WTC11 (cell line): ENCODE data around the gene NETO1.

ENCODE experiments used
- ATF1 ChIP-seq: sonication (generic); formaldehyde crosslinking; IDR thresholded peaks from 2 replicates; pipeline ENCODE4 v1.8.1; 2023; ENCODE audit warnings: mild to moderate bottlenecking, moderate library complexity, missing genetic modification reagents
- ELF4 ChIP-seq: sonication (generic); formaldehyde crosslinking; IDR thresholded peaks from 2 replicates; pipeline ENCODE4 v1.8.1; 2022; ENCODE audit warnings: low read depth, mild to moderate bottlenecking, moderate library complexity, missing genetic modification reagents
- ESRRA ChIP-seq: sonication (generic); formaldehyde crosslinking; IDR thresholded peaks from 2 replicates; pipeline ENCODE4 v1.8.1; 2022; ENCODE audit warnings: mild to moderate bottlenecking, missing genetic modification reagents, borderline replicate concordance
- JAZF1 ChIP-seq: fragments of 250-450 bp; sonication (Bioruptor Pico); IDR thresholded peaks from 2 replicates; pipeline ENCODE4 v1.9.0; 2021; ENCODE audit warnings: moderate library complexity, mild to moderate bottlenecking, inconsistent platforms
- TF ChIP-seq, protein P1 (sequence below): fragments of 250-450 bp; sonication (Bioruptor Pico); IDR thresholded peaks from 2 replicates; pipeline ENCODE4 v2.1.2; 2022; ENCODE audit warnings: mild to moderate bottlenecking, moderate library complexity
- TF ChIP-seq, protein P2 (sequence below): fragments of 200-600 bp; IDR thresholded peaks from 2 replicates; pipeline ENCODE4 v1.8.0; 2022; ENCODE audit warnings: antibody characterized with exemption
- TF ChIP-seq, protein P3 (sequence below): sonication (generic); formaldehyde crosslinking; IDR thresholded peaks from 2 replicates; pipeline ENCODE4 v1.8.1; 2023; ENCODE audit warnings: mild to moderate bottlenecking, missing genetic modification reagents
- TF ChIP-seq, protein P4 (sequence below): sonication (generic); formaldehyde crosslinking; IDR thresholded peaks from 2 replicates; pipeline ENCODE4 v1.8.1; 2022; ENCODE audit warnings: missing genetic modification reagents, borderline replicate concordance

DNA sequence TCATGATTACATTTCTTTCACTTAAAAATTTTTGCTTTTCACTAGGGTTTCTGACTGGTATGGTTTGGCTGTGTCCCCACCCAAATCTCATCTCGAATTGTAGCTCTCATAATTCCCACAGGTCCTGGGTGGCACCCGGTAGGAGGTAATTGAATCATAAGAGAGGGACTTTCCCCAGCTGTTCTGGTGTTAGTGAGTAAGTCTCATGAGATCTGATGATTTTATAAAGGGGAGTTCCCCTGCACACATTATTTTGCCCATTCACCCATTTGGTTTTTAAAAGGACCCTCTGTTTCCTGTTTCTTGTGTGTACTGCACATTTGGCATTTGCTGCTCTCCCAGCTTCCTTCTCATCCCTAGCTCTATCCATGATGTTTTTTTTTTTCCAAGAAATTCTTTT lies 27.8 kb upstream of the NETO1 start:
- TF ChIP-seq, protein P1, sequence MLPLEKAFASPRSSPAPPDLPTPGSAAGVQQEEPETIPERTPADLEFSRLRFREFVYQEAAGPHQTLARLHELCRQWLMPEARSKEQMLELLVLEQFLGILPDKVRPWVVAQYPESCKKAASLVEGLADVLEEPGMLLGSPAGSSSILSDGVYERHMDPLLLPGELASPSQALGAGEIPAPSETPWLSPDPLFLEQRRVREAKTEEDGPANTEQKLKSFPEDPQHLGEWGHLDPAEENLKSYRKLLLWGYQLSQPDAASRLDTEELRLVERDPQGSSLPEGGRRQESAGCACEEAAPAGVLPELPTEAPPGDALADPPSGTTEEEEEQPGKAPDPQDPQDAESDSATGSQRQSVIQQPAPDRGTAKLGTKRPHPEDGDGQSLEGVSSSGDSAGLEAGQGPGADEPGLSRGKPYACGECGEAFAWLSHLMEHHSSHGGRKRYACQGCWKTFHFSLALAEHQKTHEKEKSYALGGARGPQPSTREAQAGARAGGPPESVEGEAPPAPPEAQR: no peak
- TF ChIP-seq ELF4 (CRISPR knock-in tag) (no peak), ESRRA (no peak), ATF1 (CRISPR knock-in tag) (no peak), JAZF1 (CRISPR knock-in tag) (no peak)
- TF ChIP-seq, protein P2, sequence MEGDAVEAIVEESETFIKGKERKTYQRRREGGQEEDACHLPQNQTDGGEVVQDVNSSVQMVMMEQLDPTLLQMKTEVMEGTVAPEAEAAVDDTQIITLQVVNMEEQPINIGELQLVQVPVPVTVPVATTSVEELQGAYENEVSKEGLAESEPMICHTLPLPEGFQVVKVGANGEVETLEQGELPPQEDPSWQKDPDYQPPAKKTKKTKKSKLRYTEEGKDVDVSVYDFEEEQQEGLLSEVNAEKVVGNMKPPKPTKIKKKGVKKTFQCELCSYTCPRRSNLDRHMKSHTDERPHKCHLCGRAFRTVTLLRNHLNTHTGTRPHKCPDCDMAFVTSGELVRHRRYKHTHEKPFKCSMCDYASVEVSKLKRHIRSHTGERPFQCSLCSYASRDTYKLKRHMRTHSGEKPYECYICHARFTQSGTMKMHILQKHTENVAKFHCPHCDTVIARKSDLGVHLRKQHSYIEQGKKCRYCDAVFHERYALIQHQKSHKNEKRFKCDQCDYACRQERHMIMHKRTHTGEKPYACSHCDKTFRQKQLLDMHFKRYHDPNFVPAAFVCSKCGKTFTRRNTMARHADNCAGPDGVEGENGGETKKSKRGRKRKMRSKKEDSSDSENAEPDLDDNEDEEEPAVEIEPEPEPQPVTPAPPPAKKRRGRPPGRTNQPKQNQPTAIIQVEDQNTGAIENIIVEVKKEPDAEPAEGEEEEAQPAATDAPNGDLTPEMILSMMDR: no peak
- TF ChIP-seq, protein P3, sequence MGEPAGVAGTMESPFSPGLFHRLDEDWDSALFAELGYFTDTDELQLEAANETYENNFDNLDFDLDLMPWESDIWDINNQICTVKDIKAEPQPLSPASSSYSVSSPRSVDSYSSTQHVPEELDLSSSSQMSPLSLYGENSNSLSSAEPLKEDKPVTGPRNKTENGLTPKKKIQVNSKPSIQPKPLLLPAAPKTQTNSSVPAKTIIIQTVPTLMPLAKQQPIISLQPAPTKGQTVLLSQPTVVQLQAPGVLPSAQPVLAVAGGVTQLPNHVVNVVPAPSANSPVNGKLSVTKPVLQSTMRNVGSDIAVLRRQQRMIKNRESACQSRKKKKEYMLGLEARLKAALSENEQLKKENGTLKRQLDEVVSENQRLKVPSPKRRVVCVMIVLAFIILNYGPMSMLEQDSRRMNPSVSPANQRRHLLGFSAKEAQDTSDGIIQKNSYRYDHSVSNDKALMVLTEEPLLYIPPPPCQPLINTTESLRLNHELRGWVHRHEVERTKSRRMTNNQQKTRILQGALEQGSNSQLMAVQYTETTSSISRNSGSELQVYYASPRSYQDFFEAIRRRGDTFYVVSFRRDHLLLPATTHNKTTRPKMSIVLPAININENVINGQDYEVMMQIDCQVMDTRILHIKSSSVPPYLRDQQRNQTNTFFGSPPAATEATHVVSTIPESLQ (CRISPR knock-in tag): no peak
- TF ChIP-seq, protein P4, sequence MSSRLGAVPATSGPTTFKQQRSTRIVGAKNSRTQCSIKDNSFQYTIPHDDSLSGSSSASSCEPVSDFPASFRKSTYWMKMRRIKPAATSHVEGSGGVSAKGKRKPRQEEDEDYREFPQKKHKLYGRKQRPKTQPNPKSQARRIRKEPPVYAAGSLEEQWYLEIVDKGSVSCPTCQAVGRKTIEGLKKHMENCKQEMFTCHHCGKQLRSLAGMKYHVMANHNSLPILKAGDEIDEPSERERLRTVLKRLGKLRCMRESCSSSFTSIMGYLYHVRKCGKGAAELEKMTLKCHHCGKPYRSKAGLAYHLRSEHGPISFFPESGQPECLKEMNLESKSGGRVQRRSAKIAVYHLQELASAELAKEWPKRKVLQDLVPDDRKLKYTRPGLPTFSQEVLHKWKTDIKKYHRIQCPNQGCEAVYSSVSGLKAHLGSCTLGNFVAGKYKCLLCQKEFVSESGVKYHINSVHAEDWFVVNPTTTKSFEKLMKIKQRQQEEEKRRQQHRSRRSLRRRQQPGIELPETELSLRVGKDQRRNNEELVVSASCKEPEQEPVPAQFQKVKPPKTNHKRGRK: no peak
